ACHN (cell line): ENCODE measurements around the gene WDR76.

ENCODE experiments used
- DNase-seq: peaks from one replicate; pipeline ENCODE4 v3.0.0-alpha.2; 2015
- in situ Hi-C: cut with HindIII; loops from 2 replicates; pipeline ENCODE4 v1.10.0; 2017; ENCODE audit warnings: low sequenced_read_pairs, low pct_ligation_motif_present, low pct_unique_long_range_greater_than_20kb

Gene WDR76

DNA sequence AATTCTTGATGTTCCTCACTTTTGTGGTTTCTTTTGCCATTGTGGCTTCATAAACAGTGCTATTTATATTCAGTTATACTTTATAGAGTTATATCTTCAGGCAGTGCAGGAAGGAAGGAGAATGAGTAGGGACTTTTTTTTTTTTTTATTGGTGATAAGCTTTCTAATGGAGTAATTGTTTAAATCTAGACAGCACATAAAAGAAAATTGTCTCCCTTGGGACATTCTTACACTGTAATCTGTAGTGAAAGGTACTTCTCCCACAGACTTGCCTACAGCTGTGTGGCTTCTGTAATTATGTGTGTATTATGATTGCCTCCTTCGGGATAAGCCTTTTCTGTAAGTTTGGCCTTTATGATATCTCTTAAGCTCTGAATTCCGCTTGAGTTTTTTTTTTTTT is 41.6 kb downstream of the WDR76 start:
- DNase-seq, result no peak
- in situ Hi-C loops, result no loop called here

DNA sequence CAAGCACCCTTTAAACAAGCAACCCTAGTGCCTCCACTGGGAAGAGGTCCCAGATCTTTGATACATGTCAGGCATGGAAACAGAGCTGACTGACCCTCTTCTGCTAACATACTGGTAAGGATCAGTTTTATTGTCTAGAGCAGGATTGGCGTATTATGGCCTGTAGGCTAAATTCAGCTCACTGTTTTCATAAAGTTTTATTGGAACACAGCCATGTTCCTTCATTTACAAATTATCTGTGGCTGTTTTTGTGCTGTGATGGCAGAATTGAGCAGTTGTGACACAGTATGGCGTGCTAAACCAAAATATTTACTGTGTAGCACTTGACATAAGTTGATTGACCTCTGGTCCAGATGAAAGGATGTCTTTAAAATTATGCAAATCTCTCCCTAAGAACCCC is 45.0 kb downstream of the WDR76 start:
- no peak for DNase-seq
- in situ Hi-C loops, result no loop called here

DNA sequence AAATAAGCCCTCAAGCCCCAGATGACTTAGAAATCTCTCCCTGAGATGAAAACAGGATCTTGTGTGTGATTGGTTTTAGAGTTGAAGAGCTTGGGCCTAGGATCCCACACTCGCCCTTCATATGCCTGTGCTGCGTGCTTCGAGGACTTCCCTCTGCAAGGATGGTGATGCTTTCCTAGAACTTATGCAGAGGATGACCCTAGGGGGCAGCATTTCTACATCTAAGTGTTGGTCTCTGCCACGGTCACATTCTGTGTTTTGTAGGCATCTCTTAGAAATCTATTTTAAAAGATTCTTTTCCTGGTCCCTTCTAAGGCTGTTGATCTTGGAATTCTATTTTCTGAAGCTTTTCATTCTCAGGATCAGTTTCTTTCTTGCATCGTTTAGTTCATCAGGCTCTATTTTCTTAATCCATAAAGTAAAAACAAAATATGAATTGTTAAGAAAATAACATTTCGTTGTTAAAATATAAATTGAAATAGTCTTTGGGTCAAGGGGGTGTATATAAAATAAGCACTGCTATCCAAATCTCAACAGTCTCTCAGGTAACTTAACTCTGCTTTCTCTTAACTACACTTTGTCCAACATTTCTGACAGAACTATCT is 45.7 kb downstream of the WDR76 start:
- DNase-seq, result peak; percentile 67
- in situ Hi-C loops, result no loop called here

DNA sequence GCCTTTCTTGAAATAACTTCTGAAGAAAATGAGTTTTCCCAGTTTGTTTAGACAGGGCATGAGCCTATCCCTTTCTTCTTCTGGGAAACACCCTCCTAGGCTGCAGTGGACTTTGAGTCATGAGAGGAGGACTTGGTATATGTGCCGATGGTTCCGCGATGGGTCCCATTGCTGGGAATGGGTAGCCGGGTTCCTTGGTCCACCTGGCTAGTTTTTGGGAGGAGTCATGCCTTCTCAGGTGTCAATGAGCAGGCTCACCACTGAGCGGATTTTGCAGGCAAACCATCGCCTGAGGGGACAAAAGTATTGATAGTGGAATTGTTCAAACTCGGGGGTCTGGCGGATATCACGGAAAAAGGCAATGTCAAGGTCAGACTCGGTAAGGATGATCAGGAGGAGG is 46.8 kb downstream of the WDR76 start:
- in situ Hi-C loops, result no loop called here
- DNase-seq, result no peak

DNA sequence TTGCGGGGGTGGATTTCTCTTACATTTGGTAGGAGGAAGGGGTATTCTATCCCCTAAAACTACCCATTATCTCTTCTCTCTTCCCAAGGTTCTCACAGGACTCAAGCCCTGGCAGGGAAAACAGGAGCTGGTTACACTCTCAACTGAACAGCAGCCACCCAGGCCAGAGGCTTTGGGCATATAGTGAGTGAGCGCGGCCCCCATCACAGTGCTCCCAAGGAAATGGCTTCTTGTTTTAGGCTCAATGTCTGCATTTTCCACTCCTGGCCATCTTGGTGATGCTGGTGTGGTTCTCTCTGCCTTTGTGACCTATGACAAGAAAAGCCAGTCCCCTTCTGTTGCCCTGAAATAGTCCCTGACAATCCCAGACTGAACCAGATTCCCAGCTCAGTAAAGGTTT is 50.1 kb downstream of the WDR76 start:
- in situ Hi-C loops, result no loop called here
- DNase-seq, result no peak

DNA sequence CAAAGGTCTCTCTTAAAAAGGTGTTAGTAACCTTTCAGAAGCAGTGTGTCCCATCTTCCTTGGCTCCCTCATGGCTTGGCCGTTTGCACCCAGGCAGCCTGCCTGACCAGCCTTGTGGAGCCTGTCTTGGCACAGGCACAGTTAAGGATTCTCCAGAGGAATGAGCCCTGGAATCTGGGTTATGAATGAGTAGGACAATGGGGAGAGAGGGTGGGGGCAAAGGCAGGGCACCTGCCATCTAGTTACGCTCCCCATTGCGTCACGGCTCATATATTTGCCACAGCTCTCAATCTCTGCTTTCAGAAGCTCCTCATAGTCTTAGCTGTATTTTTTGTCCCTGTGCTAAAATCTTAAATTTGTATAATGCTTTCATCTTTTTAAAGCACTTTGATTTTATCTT is 50.6 kb downstream of the WDR76 start:
- DNase-seq, result no peak
- in situ Hi-C loops, result no loop called here

DNA sequence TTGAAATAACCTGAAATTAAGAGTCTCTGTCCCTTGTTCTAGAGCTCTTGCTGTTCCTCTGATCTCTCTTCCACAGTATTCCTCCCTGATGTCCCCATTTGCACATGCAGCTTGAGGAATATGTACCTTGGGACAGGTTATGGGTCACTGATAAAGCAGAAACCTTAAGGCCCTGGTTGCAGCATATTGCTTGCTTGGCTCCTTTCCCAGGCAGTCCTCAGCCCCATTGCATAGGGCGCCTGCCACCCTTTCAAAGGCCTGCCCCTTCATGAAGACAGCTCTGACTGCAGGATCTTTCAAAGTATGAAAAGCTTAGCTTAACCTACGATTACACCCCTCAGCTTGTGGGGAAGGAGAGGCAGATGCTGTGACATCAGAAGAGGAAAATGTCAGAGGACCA is 51.6 kb downstream of the WDR76 start:
- DNase-seq, result no peak
- in situ Hi-C loops, result no loop called here

DNA sequence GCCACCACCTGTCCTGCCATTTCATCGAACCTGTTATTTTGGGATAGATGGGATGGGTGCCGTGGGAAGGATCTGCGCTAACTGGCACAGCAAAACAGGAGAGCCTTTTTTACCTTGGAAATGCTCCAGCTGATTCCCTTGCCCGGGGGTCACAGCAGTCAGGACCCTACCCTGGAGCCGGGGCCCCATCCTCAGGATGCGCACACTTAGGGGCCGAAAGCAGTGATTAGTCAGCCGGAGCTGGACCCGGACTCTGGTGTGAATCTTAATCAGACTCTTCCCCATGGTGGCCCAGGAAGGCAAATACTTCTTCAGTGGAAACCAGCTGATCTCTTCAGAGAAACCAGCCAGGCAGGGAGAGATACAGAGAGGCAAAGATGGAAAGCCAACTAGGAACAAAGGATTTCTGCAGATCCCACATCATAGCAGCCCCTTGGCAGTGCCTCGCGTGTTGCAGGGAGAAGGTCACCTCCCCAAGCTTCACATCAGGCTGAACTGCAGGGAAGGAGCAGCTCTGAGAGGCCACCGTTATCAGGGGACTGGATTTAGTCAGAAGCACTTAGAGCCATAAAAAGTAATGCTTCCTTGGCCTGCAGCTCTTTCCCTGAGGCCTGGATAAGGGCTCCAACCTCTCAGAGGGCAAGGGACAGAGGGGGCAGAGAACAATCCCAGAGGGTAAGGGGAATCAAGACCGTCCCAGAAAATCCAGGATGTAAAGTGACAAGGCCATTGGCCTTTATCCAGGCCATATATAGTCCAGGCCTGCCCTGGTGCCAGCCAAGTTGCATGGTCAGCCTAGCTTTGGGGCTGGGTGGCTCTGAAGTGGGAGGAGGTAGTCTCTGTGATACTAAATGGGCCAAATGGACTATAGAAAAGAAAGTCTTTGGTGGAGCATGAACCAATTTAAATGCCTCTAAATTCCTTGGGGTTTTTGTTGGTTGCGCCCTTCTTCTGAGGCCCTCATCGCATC is 52.9 kb downstream of the WDR76 start:
- DNase-seq, result no peak
- in situ Hi-C loops, result no loop called here

DNA sequence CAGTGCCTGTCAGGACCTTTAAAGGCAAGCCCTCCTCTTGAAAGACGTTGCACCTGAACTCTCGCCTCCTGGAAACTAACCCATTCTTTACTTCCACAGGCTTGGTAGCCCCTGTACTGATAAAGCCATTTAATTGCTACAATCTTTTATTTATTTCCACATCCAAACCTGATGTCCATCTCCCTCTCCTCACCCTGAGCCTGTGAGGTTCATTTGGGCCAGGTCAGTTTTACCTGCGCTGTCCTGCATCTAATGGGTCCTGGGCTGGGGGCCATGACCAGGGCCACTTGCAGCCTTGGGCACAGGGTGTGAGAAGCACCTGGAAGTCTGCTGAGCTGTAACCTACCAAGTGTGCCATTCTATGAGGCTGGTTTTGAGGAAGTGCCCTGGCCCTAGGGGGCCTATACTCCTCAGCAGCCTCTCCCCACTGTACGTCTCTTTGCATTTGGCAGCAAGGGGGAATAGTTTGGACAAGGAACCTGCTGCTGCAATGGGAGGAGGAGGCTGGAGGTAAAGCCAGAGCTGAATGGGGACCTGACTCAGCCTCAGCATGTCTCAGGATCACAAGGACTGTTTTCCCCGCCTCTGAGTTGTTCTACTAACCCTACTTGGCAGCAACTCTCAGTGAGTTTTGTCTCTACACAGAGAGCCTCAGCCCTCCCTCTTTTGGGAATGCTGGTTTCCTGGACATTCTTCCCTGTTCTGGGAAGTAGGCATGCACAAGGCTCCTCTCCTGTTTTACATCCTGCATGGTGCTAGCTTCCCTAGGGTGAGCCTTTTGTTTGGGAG is 53.8 kb downstream of the WDR76 start:
- in situ Hi-C loops, result no loop called here
- DNase-seq, result no peak

DNA sequence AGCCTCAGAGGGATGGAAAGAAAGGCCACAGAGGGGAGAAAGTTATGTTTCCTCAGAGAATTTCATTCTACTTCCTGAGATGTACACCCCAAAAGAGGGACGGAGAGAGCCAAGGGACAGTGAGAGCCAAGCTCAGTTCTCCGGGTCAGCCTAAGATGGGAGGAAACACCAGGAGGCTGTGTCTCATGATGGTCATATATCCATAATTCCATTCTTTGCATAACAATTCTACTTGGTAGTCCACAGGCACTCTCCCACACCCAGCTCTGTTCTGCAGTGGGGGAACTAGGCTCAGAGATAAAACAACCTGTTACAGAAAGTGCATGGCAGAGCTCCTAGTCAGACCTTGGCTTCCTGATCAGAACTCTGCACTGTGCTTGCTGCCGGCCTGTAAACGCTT is 54.4 kb downstream of the WDR76 start:
- DNase-seq, result no peak
- in situ Hi-C loops, result no loop called here

DNA sequence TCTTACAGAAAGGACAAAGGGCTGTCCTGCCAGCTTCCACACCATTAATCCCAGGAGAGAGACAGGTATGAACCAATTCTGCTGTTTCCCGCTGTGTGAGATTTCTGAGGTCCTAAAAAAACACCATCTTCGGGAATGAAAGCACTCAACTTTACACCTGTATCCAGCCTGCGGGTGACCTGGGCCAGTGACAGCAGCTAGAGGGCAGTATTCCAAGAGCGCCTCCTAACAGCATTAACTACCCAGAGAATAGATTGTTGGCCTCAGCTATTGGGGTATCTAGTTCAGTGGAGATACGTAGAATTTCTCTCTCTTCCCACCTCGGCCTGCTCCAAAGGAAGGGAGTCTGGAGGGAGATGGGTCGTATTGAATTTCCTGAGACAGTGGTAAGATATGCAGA is 55.1 kb downstream of the WDR76 start:
- peak; percentile 12 for DNase-seq
- in situ Hi-C loops, result no loop called here

DNA sequence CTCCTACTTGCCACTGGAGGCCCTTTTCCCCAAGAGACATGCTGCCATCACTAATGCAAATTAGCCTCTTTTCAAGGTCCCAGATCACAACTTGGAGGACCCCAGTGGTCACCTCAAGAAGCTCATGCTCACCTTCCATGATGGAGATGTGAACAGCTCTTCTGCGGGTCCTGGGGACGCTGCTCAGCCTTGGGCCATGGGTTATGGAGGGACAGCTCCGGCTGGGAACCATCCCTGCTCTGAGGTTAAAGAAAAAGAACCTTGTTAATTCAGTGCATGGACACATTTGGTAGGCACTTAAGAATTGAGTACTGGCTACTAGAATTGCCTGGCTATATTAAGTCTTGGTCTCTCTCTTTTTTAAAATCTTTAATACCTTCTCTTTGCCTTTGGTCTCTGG is 56.8 kb downstream of the WDR76 start:
- no peak for DNase-seq
- in situ Hi-C loops, result no loop called here

DNA sequence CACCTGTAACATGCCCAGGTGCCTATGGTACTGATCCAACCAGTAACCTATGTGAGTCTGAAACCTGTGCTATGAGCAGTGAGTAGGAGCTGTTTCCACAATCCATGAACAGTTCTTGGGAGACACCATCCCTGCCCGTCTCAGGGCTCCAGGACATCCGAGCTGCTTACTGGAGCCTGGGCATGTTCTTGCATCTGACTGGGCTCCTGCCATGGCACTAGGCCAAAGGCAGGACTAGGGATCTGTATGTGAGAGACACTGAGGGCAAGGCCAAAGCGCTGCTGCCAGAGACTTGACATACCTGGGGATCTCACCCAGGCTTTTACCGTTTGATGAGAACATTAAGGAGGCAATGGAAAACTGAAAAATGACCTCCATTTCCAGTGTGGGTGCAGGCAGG is 59.8 kb downstream of the WDR76 start:
- DNase-seq, result no peak
- in situ Hi-C loops, result no loop called here

DNA sequence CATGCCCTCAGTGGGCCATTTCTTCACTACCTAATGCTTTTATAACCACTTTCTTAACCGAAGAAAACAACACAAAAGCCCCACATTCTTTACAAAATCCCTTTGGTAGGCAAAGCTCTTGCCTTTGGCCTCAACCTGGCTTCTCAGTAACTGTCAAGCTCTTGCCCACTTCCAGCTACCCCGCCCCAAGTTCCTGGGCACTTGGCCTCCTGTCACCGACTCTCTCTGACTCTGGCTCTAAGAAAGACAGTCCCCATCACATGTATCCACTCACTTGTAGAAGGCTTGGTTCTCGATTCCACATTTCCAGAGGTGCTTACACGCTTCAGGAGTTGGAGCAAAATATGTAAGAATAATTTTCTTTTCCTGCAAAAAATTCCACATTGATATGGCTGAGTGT is 61.1 kb downstream of the WDR76 start:
- in situ Hi-C loops, result no loop called here
- DNase-seq, result no peak

DNA sequence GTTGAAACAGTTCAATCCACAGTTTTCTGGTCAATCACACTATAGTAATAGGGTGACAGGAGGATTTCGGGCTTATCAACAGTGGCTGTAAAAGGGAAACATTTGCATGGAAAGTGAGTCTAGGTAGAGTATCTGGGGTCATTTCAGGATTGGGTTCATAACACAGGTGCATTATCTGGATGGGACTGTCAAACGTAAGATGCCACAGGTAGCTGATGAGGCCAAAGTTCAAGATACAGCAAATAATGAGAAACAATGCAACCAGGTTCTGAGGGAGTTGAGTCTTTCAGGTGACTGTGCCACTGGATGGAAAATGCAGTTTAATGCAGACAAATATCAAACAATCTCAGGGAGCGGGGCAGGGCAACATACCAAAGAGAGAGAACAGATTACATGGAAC is 62.2 kb downstream of the WDR76 start:
- DNase-seq, result no peak
- in situ Hi-C loops, result no loop called here

DNA sequence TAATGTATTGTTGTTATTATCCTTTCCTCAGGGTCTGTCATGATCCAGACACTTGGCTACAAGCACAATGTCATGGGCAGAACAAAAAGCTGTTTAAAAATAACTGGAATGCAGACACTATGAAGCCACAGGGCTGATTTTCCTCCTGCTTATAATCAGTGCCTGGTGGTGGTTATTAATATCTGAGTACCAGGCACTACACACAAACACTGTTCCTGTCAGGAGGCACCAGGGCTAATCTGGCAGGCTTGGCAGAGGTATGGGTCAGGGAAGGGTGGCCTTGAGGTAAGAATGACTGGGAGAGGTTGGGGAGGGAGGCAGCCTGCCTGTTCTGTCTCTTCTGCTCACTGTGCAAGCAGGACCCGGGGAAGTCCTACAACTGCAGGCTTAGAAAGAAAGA is 67.2 kb downstream of the WDR76 start:
- DNase-seq, result no peak
- in situ Hi-C loops, result no loop called here

DNA sequence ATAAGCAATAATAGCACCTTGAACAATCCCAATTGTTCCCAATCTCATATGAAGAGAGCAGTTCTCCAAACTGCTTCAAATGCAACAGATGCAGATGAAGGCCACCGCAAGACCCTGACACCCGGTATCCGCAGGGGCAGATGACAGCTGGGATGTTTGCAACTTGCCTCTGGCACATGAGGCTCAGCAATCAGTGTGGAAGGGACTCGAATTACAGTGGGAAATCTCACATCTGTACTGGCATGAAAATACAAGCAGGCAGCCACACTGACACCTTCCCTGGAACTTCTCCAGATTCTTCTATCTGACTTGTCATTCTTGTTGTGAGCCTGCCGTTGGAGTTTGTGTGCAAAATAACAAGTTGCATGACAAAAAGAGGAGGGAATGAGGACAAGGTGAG is 68.8 kb downstream of the WDR76 start:
- in situ Hi-C loops, result no loop called here
- no peak for DNase-seq

DNA sequence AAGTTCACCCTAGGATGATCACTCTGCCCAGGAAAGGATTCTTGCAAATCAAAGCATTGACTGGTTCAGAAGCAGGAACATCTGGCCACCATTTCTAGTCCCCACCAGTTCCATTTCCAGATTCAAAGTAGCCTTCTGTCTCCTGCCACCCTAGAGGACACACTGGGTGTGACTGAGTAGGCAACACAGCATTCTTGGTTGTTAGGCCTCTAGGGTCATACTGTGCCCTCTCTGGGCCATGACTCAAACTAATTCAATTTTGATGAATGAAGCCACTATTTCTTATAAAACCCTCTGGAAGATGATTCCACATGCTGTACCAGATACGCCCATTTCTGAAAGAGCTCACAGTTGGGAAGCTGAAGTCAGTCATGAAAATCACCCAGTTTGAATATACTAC is 69.7 kb downstream of the WDR76 start:
- in situ Hi-C loops, result no loop called here
- DNase-seq, result no peak

DNA sequence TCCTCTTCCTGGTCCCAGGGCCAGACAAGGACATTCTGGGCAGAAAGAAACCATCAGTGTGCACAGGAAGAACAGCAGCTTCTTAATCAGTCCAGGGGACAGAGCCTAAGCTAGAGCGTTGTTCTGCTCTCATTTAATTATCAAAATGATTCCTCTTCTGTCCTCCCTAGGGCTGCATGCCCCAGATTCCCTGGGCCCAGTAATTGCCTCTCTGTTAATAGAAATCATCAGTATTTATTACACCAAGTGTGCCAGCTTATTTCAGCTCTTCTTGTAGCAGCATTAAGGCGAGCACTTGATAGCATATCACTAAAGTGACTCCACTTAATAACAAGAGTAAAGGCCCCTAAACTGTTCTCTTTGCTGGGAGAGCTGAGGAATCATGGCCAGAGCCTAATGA is 72.1 kb downstream of the WDR76 start:
- DNase-seq, result no peak
- in situ Hi-C loops, result no loop called here
